Stimulated activated CD8-positive, alpha-beta memory T cell treated with anti-CD3 and anti-CD28 coated beads, Interleukin-4, amount 100 ng/mL, for 4 hours (primary cell): ENCODE data around the gene PSMD9.
"Not testable (repeated sequence)": the region's sequence is repeated elsewhere in the genome, so short reads cannot be mapped to it uniquely, and the experiment has no call there.

Source experiments
- DNase-seq, 2 donors: peaks; one replicate each; pipeline ENCODE4 v3.0.0-alpha.2; 2020; ENCODE audit warnings: low read depth in 2 of 2, low spot score in 1 of 2

PSMD9 gene

DNA sequence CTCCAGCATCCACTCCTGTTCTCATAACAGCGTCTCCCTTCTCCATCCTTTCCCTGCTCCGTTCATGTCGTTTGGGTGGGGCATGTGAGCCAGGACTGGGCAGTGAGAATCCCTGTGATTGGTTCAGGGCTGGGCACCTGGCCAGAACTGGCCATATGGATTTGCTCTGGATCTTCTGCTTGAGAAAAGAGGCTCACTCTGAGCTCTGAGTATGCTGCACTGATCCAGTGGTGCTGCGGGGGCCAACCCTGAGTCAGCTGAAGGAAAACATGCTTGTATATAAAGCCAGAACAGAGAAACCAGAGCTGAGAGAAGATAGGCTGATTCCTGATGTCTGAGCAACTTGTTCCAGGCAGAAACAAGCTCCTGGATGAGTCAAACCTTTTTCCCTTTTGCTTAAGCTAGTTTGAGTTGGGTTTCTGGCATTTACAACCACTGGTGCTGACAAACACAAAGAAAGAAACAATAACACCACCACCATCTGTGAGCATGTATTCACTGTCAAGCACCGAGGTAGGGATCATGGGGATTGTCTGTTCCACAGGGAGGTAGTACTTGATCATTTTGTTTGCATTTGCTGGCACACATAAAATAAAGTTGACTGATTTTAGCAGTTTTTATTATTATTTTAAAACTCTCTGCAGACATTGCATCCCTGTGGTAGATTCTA, 15.9 kb upstream of the PSMD9 start:
- DNase-seq = no peak

DNA sequence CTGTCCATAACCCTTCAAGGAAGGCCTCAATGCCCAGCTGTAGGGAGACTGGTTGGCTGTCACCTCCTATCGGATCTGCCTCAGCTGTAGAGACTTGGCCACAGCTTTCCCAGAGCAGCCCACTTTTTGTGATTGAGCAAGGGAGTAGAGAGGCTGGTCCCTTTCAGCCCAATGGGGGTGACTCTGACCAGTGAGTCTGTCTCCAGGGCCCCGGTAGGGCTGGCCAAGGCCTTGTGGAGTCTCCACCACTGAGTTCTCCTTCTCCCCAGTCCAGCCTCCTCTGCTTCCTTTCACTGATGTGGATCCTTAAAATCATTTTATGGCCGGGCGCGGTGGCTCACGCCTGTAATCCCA, 15.4 kb upstream of the PSMD9 start:
- no peak for DNase-seq

DNA sequence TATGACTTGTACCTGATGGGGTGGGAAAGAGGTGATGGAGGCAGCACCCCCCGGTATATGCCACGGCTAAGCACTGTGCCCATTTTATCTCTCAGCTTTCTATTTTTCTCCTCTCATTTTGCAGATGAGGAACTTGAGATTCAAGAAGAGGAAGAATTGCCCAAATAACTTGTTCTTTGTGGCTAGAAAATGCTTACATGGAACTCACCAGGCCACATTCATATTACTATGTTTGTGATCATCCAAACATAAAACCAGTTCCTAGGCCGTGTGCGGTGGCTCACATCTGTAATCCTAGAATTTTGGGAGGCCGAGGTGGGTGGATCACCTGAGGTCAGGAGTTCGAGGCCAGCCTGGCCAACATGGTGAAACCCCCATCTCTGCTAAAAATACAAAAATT, 14.5 kb upstream of the PSMD9 start:
- DNase-seq = no peak

DNA sequence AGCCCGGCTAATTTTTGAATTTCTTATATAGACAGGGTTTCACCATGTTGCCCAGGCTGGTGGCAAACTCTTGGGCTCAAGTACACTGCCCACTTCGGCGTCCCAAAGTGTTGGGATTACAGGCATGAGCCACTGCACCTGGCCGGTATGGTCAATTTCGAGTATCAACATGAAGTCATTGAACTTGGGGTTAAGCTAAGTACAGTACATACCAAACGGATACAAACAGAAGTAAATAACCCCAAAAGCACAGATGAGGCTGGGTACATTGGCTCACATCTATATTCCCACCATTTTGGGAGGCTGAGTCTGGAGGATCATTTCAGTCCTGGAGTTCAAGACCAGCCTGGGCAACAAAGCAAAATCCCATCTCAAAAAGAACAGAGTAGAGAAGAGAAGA, 13.0 kb upstream of the PSMD9 start:
- DNase-seq = no peak

DNA sequence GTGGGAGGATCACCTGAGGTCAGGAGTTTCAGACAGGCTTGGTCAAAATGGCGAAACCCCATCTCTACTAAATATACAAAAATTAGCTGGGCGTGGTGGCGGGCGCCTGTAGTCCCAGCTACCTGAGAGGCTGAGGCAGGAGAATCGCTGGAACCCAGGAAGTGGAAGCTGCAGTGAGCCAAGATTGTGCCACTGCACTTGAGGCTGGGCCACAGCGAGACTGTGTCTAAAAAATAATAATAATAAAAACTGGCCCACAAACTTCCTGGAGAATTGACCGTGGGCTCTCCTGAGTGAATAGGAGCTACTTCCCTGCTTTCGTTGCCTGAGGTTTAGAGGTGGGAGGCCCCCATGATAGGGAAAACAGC, 12.5 kb upstream of the PSMD9 start:
- not testable (repeated sequence) for DNase-seq

DNA sequence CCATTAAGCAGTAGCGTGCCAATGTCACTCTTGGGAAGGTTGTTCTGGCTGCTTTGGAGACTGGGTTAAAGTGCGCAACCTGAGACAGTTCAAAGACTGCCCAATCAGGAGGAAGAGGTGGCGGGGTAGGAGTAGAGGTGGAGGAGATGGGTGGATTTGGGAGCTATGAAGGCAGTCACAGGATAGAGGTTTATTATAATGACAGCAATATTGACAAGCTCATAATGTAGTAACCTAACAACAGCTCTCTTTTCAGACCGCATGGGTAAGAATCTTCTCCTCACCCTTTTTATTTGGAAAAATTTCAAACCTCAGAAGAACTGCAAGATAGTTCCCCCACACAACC, 5.3 kb upstream of the PSMD9 start:
- DNase-seq = no peak

DNA sequence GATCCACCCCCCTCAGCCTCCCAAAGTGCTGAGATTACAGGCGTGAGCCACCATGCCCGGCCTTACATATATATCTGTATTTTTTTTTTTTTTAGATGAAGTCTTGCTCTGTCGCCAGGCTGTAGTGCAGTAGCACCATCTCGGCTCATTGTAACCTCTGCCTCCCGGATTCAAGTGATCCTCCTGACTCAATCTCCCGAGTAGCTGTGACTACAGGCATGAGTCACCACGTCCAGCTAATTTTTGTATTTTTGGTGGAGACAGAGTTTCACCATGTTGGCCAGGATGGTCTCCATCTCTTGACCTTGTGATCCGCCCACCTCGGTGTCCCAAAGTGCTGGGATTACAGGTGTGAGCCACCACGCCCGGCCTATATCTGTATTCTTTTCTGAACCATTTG, 3.5 kb upstream of the PSMD9 start:
- DNase-seq = not testable (repeated sequence)

DNA sequence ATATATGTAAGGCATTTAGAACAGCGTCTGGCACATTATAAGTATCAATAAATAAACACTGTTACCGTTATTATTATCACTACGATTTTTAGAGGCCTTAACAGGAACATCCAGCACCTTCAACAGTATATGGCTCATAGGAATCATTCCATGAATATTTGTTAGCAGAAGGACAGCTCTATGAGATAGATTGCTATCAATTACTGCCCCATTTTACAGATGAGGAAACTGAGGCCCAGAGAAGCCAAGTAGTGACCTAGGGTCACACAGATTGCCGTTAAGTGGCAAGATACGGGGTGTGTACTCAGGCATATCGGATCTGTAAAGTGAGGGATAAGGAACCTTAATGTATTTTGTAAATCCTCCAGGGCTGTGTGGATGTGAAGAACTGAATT, 510 bp upstream of the PSMD9 start:
- DNase-seq = no peak

DNA sequence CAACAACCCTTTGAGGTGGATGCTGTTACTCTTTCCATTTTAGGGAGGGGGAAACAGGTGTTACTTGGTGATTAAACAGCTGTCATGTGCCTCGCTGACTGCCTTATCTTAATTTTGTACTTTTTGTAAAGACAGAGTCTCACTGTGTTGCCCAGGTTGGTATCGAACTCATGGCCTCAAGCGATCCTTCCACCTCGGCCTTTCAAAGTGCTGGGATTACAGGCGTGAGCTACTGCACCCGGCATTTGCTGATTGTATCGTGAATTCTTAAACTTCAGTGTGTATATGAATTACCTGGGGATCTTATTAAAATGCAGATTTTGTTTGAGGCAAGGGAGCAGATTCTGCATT, 659 bp downstream of the PSMD9 start:
- no peak for DNase-seq

DNA sequence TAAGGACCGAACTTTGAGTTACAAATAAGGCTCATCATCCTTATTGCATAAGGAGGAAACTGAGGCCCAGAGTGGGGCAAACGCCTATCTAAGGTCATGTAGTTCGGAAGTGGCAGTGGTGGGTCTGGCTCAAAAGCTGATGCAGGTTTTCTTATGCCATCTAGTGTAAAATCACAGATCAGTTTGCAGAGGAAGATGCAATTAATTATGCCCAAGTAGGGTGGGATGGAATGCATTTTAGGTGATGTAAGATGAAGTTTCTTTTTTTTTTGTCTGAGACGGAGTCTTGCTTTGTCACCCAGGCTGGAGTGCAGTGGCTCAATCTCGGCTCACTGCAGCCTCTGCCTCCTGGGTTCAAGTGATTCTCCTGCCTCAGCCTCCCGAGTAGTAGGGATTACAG, 1.1 kb downstream of the PSMD9 start:
- DNase-seq = not testable (repeated sequence)

DNA sequence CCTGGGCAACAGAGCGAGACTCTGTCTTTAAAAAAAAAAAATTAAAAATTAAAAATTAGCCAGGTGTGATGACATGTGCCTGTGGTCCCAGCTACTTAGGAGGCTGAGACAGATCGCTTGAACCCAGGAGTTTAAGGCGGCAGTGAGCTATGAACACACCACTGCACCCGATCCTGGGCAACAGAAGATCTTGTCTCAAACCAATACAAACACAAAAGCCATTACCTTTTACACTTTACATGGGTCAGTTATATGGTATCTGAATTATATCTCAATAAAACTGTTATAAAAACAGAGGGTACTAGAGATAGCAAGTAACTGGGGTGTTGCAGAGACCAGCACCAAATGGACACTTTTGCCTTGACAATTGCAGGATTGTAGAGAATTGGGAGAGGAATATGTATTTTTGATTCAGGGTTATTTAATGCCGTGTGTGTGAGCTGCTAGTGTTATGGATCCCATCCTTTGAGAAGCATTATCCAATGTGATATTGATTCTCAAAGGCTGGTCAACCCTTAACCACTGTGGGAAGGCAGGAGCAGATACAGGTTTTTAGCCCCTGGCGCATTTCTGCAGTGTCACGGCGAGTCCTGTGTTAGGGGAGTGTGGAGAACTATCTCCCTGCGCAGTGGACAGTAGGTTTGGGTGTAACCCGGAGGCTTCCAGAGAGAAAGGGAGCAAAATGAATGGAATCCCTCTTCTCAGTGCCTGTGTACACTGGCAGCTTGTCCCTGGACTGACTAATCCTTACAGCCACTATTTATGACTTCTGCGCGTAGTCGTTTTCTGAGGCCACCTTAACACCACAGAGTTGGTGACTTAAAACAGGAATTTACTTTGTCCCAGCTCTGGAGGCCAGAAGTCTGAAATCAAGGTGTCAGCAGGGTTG, 4.3 kb downstream of the PSMD9 start:
- DNase-seq = no peak

DNA sequence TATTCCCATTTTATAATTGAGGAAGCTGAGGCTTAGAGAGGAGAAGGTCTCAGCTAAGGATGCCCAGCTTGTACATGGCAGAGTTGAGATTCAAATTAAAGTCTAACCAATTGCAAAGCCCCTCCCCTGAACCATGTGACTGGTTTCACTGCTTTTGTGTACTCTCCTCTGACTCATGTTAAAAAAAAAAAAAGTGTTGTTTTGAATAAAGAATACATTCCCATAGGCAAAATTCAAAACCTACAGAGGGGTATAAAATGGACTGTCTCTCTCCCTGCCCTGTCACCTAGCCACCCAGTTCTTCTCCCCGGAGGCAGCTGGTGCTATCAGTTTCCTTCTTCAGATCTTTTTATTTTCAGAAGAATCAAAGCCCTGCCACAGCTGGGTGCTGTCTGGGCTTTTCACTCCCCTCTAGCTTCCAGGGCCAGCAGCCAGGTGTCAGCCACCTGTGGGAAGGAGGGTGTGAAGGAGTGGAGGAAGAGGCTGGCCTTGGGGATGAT, 5.4 kb downstream of the PSMD9 start:
- no peak for DNase-seq

DNA sequence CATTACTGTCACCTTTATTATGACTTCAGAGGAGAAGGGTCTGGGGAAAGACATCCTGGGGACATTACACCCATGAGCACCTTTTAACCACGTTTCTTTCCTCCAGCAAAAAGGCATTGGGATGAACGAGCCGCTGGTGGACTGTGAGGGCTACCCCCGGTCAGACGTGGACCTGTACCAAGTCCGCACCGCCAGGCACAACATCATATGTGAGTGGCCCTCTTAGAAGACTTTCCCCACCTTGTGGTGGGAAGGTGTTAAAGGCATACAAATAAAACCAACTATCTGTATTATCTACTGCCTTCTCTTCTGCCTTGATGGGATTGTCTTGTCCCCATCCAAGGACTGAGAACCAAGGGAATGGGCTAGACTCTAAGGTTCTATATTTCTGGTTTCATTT, 6.0 kb downstream of the PSMD9 start:
- DNase-seq = no peak

DNA sequence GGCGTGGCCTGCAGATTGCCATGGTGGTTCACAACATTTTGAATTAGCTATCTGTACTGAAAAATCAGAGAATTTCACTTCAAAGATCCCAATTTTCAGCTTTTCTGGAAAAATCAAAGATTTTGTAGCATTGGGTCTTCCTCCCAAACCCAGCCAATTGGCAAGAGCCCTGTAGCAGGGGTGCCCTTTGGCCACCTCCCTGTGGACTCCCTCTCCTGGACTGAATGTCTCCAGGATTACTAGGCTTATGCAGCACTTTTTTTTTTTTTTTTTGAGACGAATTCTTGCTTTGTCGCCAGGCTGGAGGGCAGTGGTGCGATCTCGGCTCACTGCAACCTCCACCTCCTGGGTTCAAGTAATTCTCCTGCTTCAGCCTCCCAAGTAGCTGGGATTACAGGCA, 9.7 kb downstream of the PSMD9 start:
- DNase-seq = no peak

DNA sequence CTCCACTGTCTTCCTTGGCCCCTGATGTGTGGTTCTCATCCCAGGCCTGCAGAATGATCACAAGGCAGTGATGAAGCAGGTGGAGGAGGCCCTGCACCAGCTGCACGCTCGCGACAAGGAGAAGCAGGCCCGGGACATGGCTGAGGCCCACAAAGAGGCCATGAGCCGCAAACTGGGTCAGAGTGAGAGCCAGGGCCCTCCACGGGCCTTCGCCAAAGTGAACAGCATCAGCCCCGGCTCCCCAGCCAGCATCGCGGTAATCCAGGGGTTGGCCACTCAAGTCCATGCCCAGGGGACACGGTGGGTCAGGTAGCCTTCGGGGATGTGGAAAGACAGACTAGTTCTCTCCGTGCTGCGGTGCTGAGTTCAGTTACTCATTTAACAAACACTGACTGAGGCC, 11.0 kb downstream of the PSMD9 start:
- DNase-seq = no peak

DNA sequence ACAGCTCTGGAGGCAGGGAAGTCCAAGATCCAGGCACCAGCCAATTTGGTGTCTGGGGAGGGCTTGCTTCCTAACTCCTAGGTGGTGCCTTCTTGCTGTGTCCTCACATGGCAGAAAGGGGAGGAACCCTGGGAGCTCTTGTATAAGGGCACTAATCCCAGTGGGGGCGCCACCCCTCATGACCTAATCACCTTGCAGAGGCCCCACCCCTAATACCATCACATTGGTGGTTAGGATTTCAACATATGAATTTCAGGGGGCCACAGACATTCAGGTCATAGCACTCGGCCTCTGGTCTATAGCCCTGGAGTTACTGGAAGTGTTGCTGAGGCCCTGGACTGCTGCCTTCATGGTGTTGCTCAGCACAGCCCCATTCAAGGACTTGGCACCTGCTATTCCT, 14.6 kb downstream of the PSMD9 start:
- DNase-seq = no peak

DNA sequence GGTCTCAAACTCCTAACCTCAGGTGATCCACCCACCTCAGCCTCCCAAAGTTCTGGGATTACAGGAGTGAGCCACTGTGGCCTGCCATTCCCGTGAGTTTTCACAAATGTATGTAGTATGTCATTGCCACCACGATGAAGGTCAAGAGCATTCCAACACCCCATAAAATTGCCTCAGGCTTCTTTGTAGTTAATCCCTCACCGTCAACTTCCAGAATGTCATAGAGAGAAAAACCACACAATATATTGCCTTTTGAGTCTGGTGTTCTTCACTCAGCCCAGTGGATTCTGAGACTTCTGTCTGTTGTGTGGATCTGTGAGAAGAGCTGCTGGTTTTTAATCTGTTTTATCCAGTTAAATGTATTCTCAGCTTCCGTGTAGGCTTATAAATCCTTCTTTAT, 17.2 kb downstream of the PSMD9 start:
- no peak for DNase-seq

DNA sequence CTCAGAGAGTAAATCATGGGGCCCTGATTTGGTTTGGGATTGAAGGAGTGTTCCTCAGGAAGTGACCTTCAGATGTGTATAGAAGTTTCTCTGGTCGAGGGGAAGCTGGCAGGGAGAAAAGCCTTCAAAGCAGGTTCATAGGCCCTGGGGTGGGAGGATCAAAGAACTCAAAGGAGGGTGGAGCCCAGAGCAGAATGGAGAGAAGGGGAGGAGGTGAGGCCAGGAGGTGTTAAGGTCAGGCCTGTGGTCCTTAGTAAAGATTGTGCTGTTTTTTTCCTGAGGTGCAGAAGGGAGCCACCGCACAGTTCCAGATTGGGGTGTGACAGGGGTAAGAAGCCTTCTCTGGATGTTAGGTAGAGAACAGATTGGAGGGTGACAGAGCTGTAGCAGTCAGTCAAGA, 20.1 kb downstream of the PSMD9 start:
- no peak for DNase-seq

DNA sequence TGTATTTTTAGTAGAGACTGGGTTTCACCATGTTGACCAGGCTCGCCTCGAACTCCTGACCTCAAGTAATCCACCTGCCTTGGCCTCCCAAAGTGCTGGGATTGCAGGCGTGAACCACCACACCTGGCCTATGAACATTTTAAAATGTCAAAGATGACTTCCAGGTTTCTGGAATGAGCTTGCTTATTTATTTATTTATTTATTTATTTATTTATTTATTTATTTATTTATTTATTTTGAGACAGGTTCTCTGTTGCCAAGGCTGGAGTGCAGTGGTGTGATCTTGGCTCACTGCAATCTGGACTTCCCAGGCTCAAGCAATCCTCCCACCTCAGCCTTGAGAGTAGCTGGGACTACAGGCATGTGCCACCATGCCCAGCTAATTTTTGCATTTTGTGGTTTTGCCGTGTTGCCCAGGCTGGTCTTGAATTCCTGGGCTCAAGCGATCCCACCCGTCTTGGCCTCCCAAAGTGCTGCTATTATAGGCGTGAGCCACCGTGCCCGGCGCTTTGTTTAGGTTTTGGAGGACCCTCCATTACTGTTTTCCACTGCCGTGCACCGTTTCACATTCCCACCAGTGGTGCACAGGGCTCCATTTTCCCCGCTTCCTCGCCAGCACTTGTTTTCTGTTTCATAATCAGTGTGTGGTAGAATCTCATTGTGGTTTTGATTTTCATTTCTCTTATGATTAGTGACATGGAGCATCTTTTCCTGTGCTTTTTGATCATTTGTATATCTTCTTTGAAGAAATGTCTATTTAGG, 23.4 kb downstream of the PSMD9 start:
- DNase-seq = no peak

DNA sequence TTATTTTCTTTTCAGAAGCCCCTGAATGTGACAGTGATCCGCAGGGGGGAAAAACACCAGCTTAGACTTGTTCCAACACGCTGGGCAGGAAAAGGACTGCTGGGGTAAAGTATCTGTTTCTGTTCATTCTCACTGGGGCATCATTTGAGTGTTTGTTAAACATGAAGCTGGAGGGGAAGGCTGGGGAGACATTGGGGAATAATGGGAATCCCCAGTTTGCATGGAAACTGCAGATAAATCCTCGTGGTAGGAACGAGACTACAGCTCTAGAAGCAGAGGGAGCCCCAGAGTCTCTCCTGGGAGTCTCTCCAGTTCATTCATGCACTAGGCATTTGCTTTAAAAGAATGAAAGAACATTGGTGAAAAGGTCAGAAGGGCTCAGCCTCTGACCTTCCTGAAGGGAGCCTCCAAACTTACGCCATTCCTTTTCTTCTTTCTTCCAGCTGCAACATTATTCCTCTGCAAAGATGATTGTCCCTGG, 27.3 kb downstream of the PSMD9 start:
- no peak for DNase-seq

DNA sequence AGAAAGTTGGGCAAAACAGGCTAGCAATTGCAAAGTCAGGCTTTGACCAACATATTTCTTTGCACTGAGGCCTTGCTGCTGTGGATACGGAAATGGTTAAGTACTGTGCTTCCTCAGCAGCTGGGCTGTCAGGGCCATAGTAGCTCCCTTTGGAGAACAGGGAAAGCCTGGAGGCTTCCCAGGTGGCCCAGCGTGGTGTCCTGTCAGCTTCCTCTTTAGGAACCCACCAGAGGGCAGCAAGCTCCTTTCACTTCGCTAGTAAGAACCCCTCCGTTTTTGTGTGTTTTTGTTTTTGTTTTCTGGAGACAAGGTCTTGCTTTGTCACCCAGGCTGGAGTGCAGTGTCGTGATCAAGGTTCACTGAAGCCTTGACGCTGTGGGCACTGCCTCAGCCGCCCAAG, 28.1 kb downstream of the PSMD9 start:
- DNase-seq = no peak
